Activated naive CD4-positive, alpha-beta T cell treated with anti-CD3 and anti-CD28 coated beads for 36 hours (primary cell): ENCODE data around the gene ZDHHC4. TPM values are rescaled to one million over a fixed set of nuclear protein-coding genes. Genes with fewer than 3 reads are reported as not detected.

ENCODE experiments used
- CTCF ChIA-PET: fragments of 350-600 bp; sonication (Branson Sonifier 250); formaldehyde crosslinking; loops from one replicate; lab custom pipeline; 2021; ENCODE audit warnings: antibody characterized with exemption; lab: Charles Lee
- DNase-seq: peaks from one replicate; pipeline ENCODE4 v3.0.0-alpha.2; 2020
- H3K27ac Mint-ChIP-seq: one replicate; pipeline ENCODE4 v1.8.0; 2021; ENCODE audit warnings: mild to moderate bottlenecking, mixed read lengths
- H3K27me3 Mint-ChIP-seq: one replicate; pipeline ENCODE4 v1.8.0; 2021; ENCODE audit warnings: low read depth, mixed read lengths
- H3K36me3 Mint-ChIP-seq: one replicate; pipeline ENCODE4 v1.8.0; 2021; ENCODE audit warnings: low read depth, mixed read lengths
- H3K4me1 Mint-ChIP-seq: one replicate; pipeline ENCODE4 v1.8.0; 2021; ENCODE audit warnings: low read depth, mixed read lengths
- H3K4me3 Mint-ChIP-seq: one replicate; pipeline ENCODE4 v1.8.0; 2021; ENCODE audit warnings: mild to moderate bottlenecking, moderate library complexity, mixed read lengths
- H3K9me3 Mint-ChIP-seq: one replicate; pipeline ENCODE4 v1.8.0; 2021; ENCODE audit warnings: mixed read lengths
- intact Hi-C: fragments of 100-400 bp; cut with micrococcal nuclease; formaldehyde crosslinking; loops from one replicate; pipeline ENCODE4 v1.15.1; 2023
- total RNA-seq, 2 experiments: library from RNA; stranded (reverse); gene quantifications; one replicate each; pipeline ENCODE4 v1.2.3, GENCODE V29; 2021

ZDHHC4 gene
- total RNA-seq, 2 experiments from 2014 or later: 48.1 to 49.4 TPM

DNA sequence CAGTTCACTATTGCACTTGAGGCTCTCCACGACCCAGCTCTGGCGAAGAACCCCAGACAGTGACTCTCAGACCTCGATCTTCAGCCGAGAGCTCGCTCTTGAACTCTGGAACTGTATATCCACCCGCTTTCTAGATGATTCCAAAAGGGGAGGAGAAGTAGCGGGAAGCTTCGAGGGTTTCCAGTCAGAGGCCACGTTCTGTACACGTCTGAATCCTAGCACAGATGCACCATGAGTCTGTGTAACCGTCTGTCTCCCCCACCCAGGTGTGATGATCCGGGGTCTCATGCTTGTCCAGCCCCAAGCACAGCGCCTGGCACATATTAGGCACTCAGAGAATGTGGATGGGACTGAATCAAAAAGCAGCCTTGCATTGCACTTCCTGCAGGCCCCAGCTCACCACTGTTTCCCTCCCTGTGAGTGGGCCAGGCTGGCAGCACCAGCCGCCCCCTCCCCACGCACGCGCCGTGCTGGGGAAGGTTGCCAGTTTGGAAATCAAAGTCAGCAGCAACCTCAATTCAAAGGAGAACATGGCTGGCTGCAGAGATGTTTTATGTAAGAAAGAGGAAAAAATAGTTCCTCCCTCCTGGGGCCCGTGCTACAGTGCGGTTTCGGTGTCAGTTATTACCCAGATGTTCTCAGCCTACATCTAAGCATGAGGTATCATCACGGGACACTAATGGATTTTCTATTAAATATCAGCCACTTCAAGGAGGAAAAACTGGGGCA, 31.7 kb upstream of the ZDHHC4 start:
- intact Hi-C loops: no loop called here
- no peak for DNase-seq
- Mint-ChIP-seq H3K27ac (no peak overlapping the region), H3K4me1 (peaks cover 12% of the 10 kb centered on the region), H3K4me3 (no peak overlapping the region), H3K9me3 (no peaks in the 10 kb centered on the region), H3K36me3 (no peaks in the 10 kb centered on the region), H3K27me3 (peaks cover 2% of the 10 kb centered on the region)
- CTCF ChIA-PET: interaction anchor here (0.9 to 2.5 kb wide), 2 partner anchors 13 to 17 kb away, joined by 3 to 6 read pairs; no protein-coding TSS in a partner anchor

DNA sequence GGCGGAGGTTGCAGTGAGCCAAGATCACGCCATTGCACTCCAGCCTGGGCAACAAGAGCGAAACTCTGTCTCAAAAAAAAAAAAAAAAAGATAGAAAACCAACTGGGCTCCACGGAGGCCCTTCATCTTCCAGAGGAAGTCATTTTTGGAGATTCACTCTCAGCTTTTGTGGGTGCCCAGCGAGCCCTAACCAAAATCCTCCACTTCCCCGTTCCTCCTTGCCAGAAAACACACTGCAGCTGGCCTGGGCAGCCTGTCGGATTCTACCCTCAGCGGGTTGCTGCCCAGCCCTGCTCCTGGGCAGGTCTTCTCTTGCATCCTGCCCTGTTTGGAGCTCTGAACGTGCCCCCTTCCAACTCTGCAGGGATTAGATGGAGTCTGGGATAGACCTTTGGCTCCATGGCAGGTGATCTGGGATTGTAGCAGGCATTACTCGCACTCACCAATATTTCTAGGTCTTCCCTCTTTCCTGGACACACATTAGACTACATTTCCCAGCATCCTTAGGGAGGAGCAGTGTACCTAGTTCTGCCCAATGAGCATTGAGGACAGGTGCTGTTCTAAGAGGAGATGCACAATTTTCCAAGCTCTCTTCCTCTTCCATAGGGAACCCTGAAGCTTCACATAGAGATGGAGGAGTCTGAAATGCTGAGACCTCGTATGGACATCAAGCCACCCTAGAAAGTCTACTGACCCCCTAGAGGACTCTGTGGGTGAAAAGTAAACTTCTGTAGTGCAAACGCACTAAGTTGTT, 30.6 kb upstream of the ZDHHC4 start:
- no peaks in the 10 kb centered on the region for H3K9me3 Mint-ChIP-seq
- CTCF ChIA-PET: interaction anchor here (1.1 kb wide), 1 partner anchor 13 kb away, joined by 4 read pairs; no protein-coding TSS in a partner anchor

GRCh38 chr7:6547400-6547799, 29.9 kb upstream of the ZDHHC4 start:
- CTCF ChIA-PET: interaction anchor here (1.1 kb wide), 1 partner anchor 12 kb away, joined by 4 read pairs; no protein-coding TSS in a partner anchor
- H3K27ac Mint-ChIP-seq: no peak overlapping the region
- no peaks in the 10 kb centered on the region for H3K9me3 Mint-ChIP-seq
- DNase-seq: no peak
- peaks cover 12% of the 10 kb centered on the region for H3K4me1 Mint-ChIP-seq
- H3K36me3 Mint-ChIP-seq: no peaks in the 10 kb centered on the region
- no peaks in the 10 kb centered on the region for H3K27me3 Mint-ChIP-seq
- no peak overlapping the region for H3K4me3 Mint-ChIP-seq
- intact Hi-C loops: no loop called here

More for the DNA sequence above, 30.6 kb upstream of the ZDHHC4 start:
- Mint-ChIP-seq H3K27ac (no peak overlapping the region), H3K27me3 (no peaks in the 10 kb centered on the region), H3K36me3 (no peaks in the 10 kb centered on the region), H3K4me3 (no peak overlapping the region), H3K4me1 (peaks cover 12% of the 10 kb centered on the region)
- intact Hi-C loops: no loop called here
- no peak for DNase-seq

DNA sequence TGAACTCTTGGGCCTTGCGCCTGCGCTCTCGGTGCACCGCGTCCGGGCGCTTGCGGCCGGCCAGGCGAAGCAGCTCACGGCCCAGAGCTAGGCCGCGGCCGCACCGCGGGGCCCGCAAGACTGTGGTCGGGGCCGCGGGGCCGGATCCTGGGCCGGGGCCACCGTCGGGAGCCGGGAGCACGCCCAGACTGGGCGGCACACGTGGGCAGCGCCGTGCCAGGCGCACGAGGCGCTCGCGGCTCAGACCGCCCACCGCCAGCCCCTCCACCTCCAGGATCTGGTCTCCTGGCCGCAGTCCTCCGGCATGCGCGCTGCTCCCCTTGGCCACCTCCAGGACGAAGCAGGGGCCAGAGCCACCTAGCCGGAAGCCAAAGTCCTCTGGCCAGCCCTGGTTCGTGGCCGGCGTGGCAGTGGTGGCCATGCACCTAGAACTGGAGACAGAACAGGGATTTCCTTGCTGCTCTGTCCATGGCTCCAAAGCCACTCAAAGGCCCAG, 26.2 kb upstream of the ZDHHC4 start, which contains the start of gene GRID2IP:
GRID2IP (minus strand) TSS at position 446 of the 496 bp plus-strand sequence; CDS start at position 421, 25 bp downstream.
- Mint-ChIP-seq H3K4me1 (peaks cover 11% of the 10 kb centered on the region), H3K9me3 (no peaks in the 10 kb centered on the region), H3K27ac (no peak within 1 kb of the TSS), H3K27me3 (no peaks in the 10 kb centered on the region), H3K4me3 (no peak within 1 kb of the TSS), H3K36me3 (no peaks in the 10 kb centered on the region)
- no peak for DNase-seq
- intact Hi-C loops: no loop called here
- CTCF ChIA-PET: no interaction called here

DNA sequence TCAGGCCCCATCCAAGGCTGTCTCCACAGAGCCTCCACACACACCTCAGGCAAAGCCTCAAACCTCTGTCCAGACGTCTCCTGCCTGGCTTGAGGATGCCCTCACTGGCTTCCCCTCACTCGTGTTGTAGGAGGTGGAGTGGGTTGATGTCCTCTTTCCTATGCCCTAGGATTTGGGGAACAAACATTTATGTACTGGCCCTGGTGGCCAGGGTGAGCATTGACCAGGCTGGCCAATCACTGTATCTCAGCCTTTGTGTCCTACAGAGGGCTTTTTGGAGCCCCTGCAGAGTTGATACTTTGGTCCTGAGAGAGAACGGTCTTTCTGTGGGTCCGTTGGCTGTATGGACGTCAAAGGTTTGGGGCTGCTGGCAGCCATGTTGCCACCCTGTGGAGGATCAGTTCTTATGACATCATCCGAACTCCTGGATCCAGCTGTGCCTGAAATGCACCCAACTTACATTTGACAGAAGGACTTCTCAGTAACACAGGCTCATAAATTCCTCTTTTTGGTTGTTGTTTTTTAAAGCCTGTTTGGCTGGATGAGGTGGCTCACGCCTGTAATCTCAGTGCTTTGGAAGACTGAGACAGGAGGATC, 23.7 kb upstream of the ZDHHC4 start:
- no peak for DNase-seq
- Mint-ChIP-seq H3K27me3 (no peaks in the 10 kb centered on the region), H3K27ac (no peak overlapping the region), H3K4me1 (peaks cover 7% of the 10 kb centered on the region), H3K9me3 (no peaks in the 10 kb centered on the region), H3K4me3 (no peak overlapping the region), H3K36me3 (no peaks in the 10 kb centered on the region)
- intact Hi-C loops: no loop called here
- CTCF ChIA-PET: interaction anchor here (1.0 to 1.8 kb wide), 2 partner anchors 22 to 37 kb away, joined by 3 to 9 read pairs; no protein-coding TSS in a partner anchor

DNA sequence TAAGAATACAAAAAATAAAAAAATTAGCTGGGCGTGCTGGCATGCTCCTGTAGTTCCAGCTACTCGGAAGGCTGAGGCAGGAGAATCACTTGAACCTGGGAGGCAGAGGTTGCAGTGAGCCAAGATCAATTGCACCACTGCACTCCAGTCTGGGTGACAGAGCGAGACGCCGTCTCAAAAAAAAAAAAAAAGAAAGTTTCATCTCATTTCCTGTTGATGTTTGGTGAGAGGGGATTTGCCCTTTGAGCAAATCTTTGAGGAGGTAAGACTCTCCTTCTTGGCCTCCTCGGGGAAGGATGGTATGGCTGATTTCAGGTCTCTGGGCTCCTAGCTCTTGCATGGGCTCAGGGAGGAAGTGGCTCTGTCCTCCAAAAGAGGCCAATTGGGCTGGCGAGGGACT, 22.4 kb upstream of the ZDHHC4 start:
- intact Hi-C loops: no loop called here
- DNase-seq: peak; percentile 23
- Mint-ChIP-seq H3K27me3 (no peaks in the 10 kb centered on the region), H3K9me3 (no peaks in the 10 kb centered on the region), H3K27ac (peak overlapping the region; percentile 79), H3K4me1 (peaks cover 7% of the 10 kb centered on the region), H3K4me3 (peak overlapping the region; percentile 34), H3K36me3 (no peaks in the 10 kb centered on the region)
- CTCF ChIA-PET: interaction anchor here (0.6 to 1.8 kb wide), 3 partner anchors 25 to 45 kb away, joined by 3 to 9 read pairs (median 6); no protein-coding TSS in a partner anchor

DNA sequence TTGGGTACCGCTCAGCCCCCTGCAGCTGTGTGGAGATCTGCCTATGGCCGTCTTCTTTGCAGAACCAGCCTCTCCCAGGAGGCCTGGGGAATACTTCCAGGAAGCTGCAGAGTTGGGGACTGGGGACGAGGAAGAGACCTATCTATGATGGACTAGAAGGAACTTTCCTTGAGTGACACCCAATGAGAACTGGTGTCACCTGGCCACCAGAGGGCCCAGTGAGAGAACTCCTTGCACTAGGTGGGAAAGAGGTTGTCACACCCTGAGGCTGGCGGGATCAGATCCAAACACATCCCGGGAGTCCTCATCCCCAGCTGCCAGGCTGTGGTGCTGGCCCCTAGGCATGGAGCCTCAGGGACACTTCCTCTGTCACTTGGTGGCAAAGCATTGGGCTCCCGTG, 21.1 kb upstream of the ZDHHC4 start:
- Mint-ChIP-seq H3K4me3 (no peak overlapping the region), H3K27ac (no peak overlapping the region), H3K4me1 (peaks cover 7% of the 10 kb centered on the region), H3K9me3 (no peaks in the 10 kb centered on the region), H3K36me3 (no peaks in the 10 kb centered on the region), H3K27me3 (no peaks in the 10 kb centered on the region)
- intact Hi-C loops: no loop called here
- DNase-seq: no peak
- CTCF ChIA-PET: no interaction called here

DNA sequence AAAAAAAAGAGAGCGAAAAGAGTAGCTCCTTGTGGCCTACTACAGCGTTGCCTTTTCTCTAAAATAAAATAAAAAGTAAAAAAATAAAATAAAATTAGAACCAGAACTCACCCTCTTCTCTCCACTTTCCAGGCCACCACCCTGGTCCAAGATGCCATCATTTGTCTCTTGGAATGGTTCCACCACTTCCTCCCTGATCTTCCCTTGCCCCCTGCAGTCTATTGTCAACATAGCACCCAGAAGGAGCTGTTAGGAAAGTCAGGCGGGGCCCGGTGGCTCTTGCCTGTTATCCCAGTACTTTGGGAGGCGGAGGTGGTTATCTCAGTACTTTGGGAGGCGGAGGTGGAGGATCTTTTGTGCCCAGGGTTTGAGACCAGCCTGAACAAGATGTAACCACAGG, 18.4 kb upstream of the ZDHHC4 start:
- no peaks in the 10 kb centered on the region for H3K27me3 Mint-ChIP-seq
- peak; percentile 55 for DNase-seq
- intact Hi-C loops: loop anchor here (1.0 kb wide), 1 partner anchor 43 kb away; no protein-coding TSS in a partner anchor

GRCh38 chr7:6559896-6560295, 17.4 kb upstream of the ZDHHC4 start:
- intact Hi-C loops: loop anchor here (1.0 kb wide), 1 partner anchor 44 kb away; no protein-coding TSS in a partner anchor
- CTCF ChIA-PET: interaction anchor here (0.6 to 4.6 kb wide), 6 partner anchors 12 to 50 kb away, joined by 3 to 32 read pairs (median 4); no protein-coding TSS in a partner anchor
- H3K27ac Mint-ChIP-seq: no peak overlapping the region

More for the DNA sequence above, 18.4 kb upstream of the ZDHHC4 start:
- Mint-ChIP-seq H3K4me3 (no peak overlapping the region), H3K4me1 (peaks cover 7% of the 10 kb centered on the region), H3K36me3 (no peaks in the 10 kb centered on the region), H3K9me3 (no peaks in the 10 kb centered on the region), H3K27ac (no peak overlapping the region)
- CTCF ChIA-PET: interaction anchor here (0.6 to 4.6 kb wide), 17 partner anchors 11 to 946 kb away, joined by 3 to 32 read pairs (median 3); no protein-coding TSS in a partner anchor

DNA sequence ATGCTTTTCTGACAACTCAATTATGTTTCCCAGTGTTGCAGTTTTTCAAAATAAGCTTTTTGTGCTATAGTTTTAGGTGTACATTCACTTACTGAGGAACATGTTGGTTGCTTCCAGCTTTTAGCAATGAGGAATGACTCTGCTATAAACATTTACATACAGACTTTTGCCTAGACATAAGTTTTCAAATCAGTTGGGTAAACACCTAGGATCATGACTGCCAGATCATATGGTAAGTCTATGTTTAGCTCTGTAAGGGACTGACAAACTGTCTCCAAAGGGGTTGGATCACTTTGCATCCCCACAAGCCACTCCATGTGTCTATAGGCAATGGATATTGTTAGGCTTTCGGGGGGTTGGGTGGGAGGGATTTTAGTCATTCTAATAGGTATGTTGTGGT, 15.1 kb upstream of the ZDHHC4 start:
- CTCF ChIA-PET: interaction anchor here (0.6 to 4.6 kb wide), 6 partner anchors 12 to 711 kb away, joined by 3 to 32 read pairs (median 4); no protein-coding TSS in a partner anchor
- Mint-ChIP-seq H3K9me3 (no peaks in the 10 kb centered on the region), H3K27me3 (no peaks in the 10 kb centered on the region), H3K4me1 (peaks cover 2% of the 10 kb centered on the region), H3K4me3 (no peak overlapping the region), H3K36me3 (no peaks in the 10 kb centered on the region), H3K27ac (no peak overlapping the region)
- DNase-seq: no peak
- intact Hi-C loops: no loop called here

More at GRCh38 chr7:6559896-6560295, 17.4 kb upstream of the ZDHHC4 start:
- Mint-ChIP-seq H3K4me1 (peaks cover 4% of the 10 kb centered on the region), H3K36me3 (no peaks in the 10 kb centered on the region), H3K4me3 (no peak overlapping the region), H3K27me3 (no peaks in the 10 kb centered on the region), H3K9me3 (no peaks in the 10 kb centered on the region)
- DNase-seq: no peak

- no peaks in the 10 kb centered on the region for H3K36me3 Mint-ChIP-seq
- no peaks in the 10 kb centered on the region for H3K9me3 Mint-ChIP-seq
- intact Hi-C loops: no loop called here
- CTCF ChIA-PET: interaction anchor here (1.8 kb wide), 1 partner anchor 48 kb away, joined by 5 read pairs; no protein-coding TSS in a partner anchor
- no peak overlapping the region for H3K27ac Mint-ChIP-seq
- no peak for DNase-seq
- H3K27me3 Mint-ChIP-seq: no peaks in the 10 kb centered on the region
- peaks cover 2% of the 10 kb centered on the region for H3K4me1 Mint-ChIP-seq
- no peak overlapping the region for H3K4me3 Mint-ChIP-seq
Measured at GRCh38 chr7:6563936-6564770, 13.1 kb upstream of the ZDHHC4 start.
